Head of caudate nucleus (tissue), 42 donors: ENCODE data around the gene METTL25B.

Source experiments
- DNase-seq, 42 donors: peaks; one replicate each; pipeline versions ENCODE4 v3.0.0 to v3.0.0-alpha.2; 2020 to 2021; ENCODE audit warnings: mixed read lengths in 7 of 42
- intact Hi-C: fragments of 100-400 bp; cut with DNase I; formaldehyde crosslinking; loops from one replicate; pipeline ENCODE4 v1.15.0; 2022

The METTL25B gene

GRCh38 chr1:156697481-156697880, 30.8 kb upstream of the METTL25B start:
- DNase-seq, result no peak
- intact Hi-C loops, result no loop called here

- DNase-seq, result no peak
- intact Hi-C loops, result no loop called here
Measured at GRCh38 chr1:156698995-156699394, 29.3 kb upstream of the METTL25B start.

GRCh38 chr1:156700736-156701531, 27.3 kb upstream of the METTL25B start:
- no peak for DNase-seq

GRCh38 chr1:156703336-156703735, 24.9 kb upstream of the METTL25B start:
- DNase-seq, result no peak
- intact Hi-C loops, result no loop called here

More at GRCh38 chr1:156700736-156701531, 27.3 kb upstream of the METTL25B start:
- intact Hi-C loops, result no loop called here

GRCh38 chr1:156703741-156704140, 24.5 kb upstream of the METTL25B start:
- intact Hi-C loops, result no loop called here
- no peak for DNase-seq

- DNase-seq, result no peak
- intact Hi-C loops, result no loop called here
Measured at GRCh38 chr1:156704166-156704711, 24.0 kb upstream of the METTL25B start.

GRCh38 chr1:156704930-156705320, 23.3 kb upstream of the METTL25B start:
- intact Hi-C loops, result no loop called here
- peak in 33 of 42 donors; percentile 15 to 62 (median 34) for DNase-seq

- intact Hi-C loops, result no loop called here
- DNase-seq, result peak in 11 of 42 donors; percentile 4 to 47 (median 24)
Measured at GRCh38 chr1:156705321-156705917, 22.9 kb upstream of the METTL25B start, which contains the start of gene CRABP2. Gene CRABP2 (minus strand): TSS chr1:156705583. CDS start chr1:156705446, 137 bp downstream.

GRCh38 chr1:156705918-156706656, 22.2 kb upstream of the METTL25B start:
- peak in 41 of 42 donors; percentile 45 to 87 (median 70) for DNase-seq
- intact Hi-C loops, result no loop called here

GRCh38 chr1:156706657-156707416, 21.4 kb upstream of the METTL25B start:
- intact Hi-C loops, result no loop called here
- DNase-seq, result peak in 38 of 42 donors; percentile 13 to 74 (median 46)

GRCh38 chr1:156707417-156708217, 20.7 kb upstream of the METTL25B start:
- intact Hi-C loops, result no loop called here
- DNase-seq, result no peak

GRCh38 chr1:156708218-156708661, 20.0 kb upstream of the METTL25B start:
- intact Hi-C loops, result no loop called here
- no peak for DNase-seq

- DNase-seq, result no peak
- intact Hi-C loops, result no loop called here
Measured at GRCh38 chr1:156709031-156709430, 19.2 kb upstream of the METTL25B start.

GRCh38 chr1:156709757-156710489, 18.3 kb upstream of the METTL25B start:
- intact Hi-C loops, result no loop called here
- DNase-seq, result peak in 38 of 42 donors; percentile 21 to 82 (median 54)

- DNase-seq, result no peak
- intact Hi-C loops, result no loop called here
Measured at GRCh38 chr1:156711011-156711817, 17.1 kb upstream of the METTL25B start.

- DNase-seq, result no peak
- intact Hi-C loops, result no loop called here
Measured at GRCh38 chr1:156712626-156713025, 15.6 kb upstream of the METTL25B start.
